NCI-H1417 (cell line): Measurements from ENCODE around the gene BTF3.

Source experiments
- DNase-seq, 3 experiments: peaks; one replicate each; lab custom pipeline; 2025; lab: John Stamatoyannopoulos, UW

Gene BTF3

GRCh38 chr5:73523861-73524260 is 25.6 kb downstream of the BTF3 start:
- no peak for DNase-seq

DNA sequence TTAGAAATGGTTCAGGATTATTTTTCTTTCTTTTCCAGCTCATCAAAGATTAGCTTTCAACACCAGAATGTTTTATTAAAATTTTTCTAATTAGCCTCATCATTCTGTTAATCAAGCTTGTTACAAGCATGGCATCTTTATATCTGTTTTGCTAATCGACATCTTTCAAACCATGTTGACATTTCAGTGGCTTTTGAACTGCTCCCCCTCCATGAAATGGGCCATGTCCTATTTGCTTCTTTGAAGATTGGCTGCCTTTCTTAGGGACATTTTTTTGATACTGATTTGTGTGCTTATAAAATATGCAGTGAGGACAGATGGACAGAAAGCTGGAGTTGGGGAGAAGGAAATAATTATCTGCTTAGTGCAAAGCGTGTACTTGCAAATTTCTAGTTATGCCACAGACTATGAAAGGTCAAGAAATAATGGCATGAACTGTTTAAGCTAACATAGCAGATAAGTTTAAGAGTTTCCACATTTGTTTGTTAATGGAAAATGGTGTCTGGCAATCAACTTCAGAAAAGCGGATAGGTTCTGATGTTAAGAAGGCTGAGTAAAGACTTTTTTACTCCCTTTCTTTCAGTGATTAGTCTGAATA is 27.5 kb downstream of the BTF3 start:
- DNase-seq, result no peak

- DNase-seq, result peak in 1 of 3 experiments; percentile 4
Measured at GRCh38 chr5:73528248-73528647, 30.0 kb downstream of the BTF3 start.

- DNase-seq, result no peak
Measured at GRCh38 chr5:73529081-73529480, 30.8 kb downstream of the BTF3 start.

DNA sequence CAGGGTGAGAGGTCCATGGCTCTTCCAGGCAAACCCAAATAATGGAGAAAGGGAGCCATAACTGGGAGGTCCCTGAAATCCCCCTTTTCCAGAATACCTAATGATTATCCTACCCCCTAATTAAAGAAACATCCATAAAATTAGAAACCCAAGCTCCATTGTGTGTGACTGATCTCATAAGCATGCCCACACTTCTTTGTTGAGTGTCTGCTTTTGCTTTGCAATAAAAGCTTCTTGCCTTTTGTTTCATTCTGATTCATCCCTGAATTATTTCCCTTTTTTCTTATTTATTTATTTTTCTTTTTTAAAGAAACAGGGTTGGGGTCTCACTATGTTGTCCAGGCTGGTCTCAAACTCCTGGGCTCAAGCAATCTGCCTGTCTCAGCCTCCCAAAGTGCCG is 33.1 kb downstream of the BTF3 start:
- DNase-seq, result no peak

- no peak for DNase-seq
Measured at GRCh38 chr5:73532195-73532594, 34.0 kb downstream of the BTF3 start.

GRCh38 chr5:73534011-73534644 is 35.9 kb downstream of the BTF3 start:
- DNase-seq, result no peak

- DNase-seq, result no peak
Measured at GRCh38 chr5:73534971-73535370, 36.7 kb downstream of the BTF3 start.

GRCh38 chr5:73539730-73540129 is 41.5 kb downstream of the BTF3 start:
- DNase-seq, result no peak

GRCh38 chr5:73540192-73540591 is 42.0 kb downstream of the BTF3 start:
- DNase-seq, result no peak

- no peak for DNase-seq
Measured at GRCh38 chr5:73542020-73542419, 43.8 kb downstream of the BTF3 start.

DNA sequence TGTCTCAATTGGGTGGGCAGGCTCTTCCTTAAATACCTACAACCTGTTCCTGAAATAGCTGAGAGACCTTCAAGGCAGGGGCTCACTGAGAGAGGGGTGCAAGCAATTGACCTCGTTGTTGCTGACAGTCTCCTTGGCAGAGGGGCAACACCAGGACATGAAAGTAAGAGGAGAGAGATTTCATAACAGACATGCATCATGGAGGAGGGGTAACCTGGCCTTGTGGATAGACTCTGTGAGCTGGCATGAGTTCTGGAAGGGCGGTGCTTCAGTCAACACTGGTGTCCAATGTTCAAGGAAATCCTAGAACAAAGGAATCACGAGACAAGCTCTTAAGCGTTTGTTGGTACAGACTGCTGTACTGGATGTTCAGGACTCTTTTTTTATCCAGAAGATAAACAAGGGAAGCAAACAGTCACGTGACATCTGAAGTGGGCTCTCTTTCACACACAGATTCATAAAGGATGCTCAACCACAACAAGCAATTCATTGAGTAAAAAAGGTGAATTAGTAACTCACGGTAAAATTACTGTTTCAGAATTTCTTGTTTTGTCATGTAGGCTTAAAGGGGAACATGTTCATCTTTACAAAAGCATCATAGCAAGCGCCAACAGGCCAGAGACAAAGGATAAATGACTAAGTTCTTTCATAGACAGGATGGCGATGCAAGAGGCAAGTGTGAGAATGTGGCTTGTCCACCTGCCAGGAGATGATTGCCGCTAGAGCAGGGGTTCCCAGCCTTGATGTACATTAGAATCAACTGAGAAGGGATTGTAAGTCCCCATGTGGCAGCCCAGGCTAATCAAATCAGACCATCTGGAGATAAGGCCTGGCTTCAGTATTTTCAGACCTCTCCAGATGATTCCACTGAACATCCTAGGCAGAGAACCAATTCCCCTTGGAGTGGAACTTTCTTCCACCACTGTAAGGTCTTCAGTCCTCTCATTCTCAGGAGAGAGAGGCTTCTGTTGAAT is 46.5 kb downstream of the BTF3 start:
- peak; percentile 46 to 92 (median 69) for DNase-seq

GRCh38 chr5:73545403-73545779 is 47.1 kb downstream of the BTF3 start:
- peak in 1 of 3 experiments; percentile 14 for DNase-seq

- no peak for DNase-seq
Measured at GRCh38 chr5:73550016-73550415, 51.8 kb downstream of the BTF3 start.

GRCh38 chr5:73552642-73553041 is 54.4 kb downstream of the BTF3 start:
- no peak for DNase-seq
